Stimulated activated CD4-positive, alpha-beta T cell treated with anti-CD3 and anti-CD28 coated beads, Interleukin-1b, Interleukin-23, amount 100 ng/mL, for 24 hours (primary cell): ENCODE data around the gene SLC24A1.

Experiments
- DNase-seq, 4 experiments: peaks; one replicate each; pipeline ENCODE4 v3.0.0-alpha.2; 2020; ENCODE audit warnings: low read depth in 4 of 4, low spot score in 1 of 4

Gene SLC24A1

GRCh38 chr15:65618560-65619109 is 3.1 kb upstream of the SLC24A1 start:
- no peak for DNase-seq

- no peak for DNase-seq
Observed at GRCh38 chr15:65619626-65620290, 2.0 kb upstream of the SLC24A1 start.

GRCh38 chr15:65620833-65621232 is 905 bp upstream of the SLC24A1 start:
- no peak for DNase-seq

- DNase-seq = no peak
Observed at GRCh38 chr15:65623103-65623502, 1.4 kb downstream of the SLC24A1 start.

GRCh38 chr15:65626856-65627255 is 5.1 kb downstream of the SLC24A1 start:
- no peak for DNase-seq

- no peak for DNase-seq
Observed at GRCh38 chr15:65629548-65629947, 7.8 kb downstream of the SLC24A1 start.

GRCh38 chr15:65630760-65631159 is 9.0 kb downstream of the SLC24A1 start:
- DNase-seq = no peak

GRCh38 chr15:65631503-65631902 is 9.8 kb downstream of the SLC24A1 start:
- DNase-seq = no peak

- no peak for DNase-seq
Observed at GRCh38 chr15:65632780-65633375, 11.1 kb downstream of the SLC24A1 start.

GRCh38 chr15:65633752-65634151 is 12.0 kb downstream of the SLC24A1 start:
- DNase-seq = no peak

GRCh38 chr15:65634356-65634755 is 12.6 kb downstream of the SLC24A1 start:
- DNase-seq = no peak

GRCh38 chr15:65638109-65638508 is 16.4 kb downstream of the SLC24A1 start:
- DNase-seq = no peak

- peak in 1 of 4 experiments; percentile 12 for DNase-seq
Observed at GRCh38 chr15:65638681-65639089, 16.9 kb downstream of the SLC24A1 start.

GRCh38 chr15:65639509-65639908 is 17.8 kb downstream of the SLC24A1 start:
- no peak for DNase-seq

- DNase-seq = no peak
Observed at GRCh38 chr15:65641768-65642475, 20.2 kb downstream of the SLC24A1 start.

- no peak for DNase-seq
Observed at GRCh38 chr15:65642594-65642993, 20.9 kb downstream of the SLC24A1 start.

- DNase-seq = no peak
Observed at GRCh38 chr15:65644282-65644681, 22.5 kb downstream of the SLC24A1 start.

- DNase-seq = no peak
Observed at GRCh38 chr15:65645392-65645791, 23.7 kb downstream of the SLC24A1 start.

GRCh38 chr15:65646486-65646885 is 24.7 kb downstream of the SLC24A1 start:
- DNase-seq = no peak

GRCh38 chr15:65650312-65651041 is 28.7 kb downstream of the SLC24A1 start:
- no peak for DNase-seq

GRCh38 chr15:65651042-65651322 is 29.2 kb downstream of the SLC24A1 start:
- no peak for DNase-seq
